COLO668 (cell line): ENCODE measurements around the gene MPPE1.
"Not testable (repeated sequence)": the region's sequence is repeated elsewhere in the genome, so short reads cannot be mapped to it uniquely, and the experiment has no call there.

Source experiments
- DNase-seq: peaks from one replicate; lab custom pipeline; 2025; ENCODE audit not compliant: unreplicated experiment; lab: John Stamatoyannopoulos, UW

MPPE1 gene, protein sequence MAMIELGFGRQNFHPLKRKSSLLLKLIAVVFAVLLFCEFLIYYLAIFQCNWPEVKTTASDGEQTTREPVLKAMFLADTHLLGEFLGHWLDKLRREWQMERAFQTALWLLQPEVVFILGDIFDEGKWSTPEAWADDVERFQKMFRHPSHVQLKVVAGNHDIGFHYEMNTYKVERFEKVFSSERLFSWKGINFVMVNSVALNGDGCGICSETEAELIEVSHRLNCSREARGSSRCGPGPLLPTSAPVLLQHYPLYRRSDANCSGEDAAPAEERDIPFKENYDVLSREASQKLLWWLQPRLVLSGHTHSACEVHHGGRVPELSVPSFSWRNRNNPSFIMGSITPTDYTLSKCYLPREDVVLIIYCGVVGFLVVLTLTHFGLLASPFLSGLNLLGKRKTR

DNA sequence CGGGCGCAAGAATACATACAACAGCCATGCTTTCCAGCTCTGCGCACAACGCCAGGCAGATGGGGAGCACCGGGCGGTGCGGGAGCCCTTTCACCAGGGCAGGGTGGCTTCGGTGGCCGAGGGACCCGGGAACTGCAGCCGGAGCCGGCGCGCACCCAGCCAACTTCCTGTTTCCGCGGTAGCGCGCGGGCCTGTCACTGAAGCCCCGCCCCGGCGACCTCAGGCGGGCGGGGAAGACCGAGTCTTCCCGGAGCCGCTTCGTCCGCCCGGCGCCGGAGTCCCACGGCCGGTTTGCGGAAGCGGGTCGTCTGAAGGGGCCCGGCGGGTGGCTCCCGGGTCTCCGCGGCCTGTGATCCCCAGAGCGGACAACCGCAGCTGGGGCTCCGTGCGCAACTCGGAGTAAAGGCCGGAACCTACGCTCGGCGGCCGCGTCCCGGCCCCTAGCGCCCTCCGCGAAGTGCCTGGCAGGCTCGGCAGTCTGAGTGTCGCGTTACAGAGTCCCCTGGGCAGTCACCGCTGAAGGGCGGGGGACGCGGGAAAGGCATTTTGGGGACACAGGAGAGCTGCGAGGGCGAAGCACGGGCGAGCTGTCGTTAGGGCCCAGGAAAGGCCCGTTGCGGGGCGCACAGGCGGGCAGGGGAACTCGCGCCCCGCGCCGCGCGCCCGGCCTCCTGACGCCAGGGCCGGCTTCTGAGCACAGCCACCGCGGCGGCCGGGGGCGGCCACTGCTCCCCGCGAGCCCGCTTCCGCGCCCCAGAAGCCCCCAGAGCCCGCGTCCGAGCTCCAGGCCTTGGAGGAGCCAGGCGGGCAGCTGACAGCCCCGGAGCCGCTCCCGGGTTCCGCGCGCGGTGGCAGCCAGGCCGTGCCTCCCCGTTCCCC, at the start of gene MPPE1:
MPPE1 (minus strand) TSS at position 136 of the 879 bp plus-strand sequence. CDS start 11,053 bp downstream, outside the sequence.
- peak; percentile 98 for DNase-seq

DNA sequence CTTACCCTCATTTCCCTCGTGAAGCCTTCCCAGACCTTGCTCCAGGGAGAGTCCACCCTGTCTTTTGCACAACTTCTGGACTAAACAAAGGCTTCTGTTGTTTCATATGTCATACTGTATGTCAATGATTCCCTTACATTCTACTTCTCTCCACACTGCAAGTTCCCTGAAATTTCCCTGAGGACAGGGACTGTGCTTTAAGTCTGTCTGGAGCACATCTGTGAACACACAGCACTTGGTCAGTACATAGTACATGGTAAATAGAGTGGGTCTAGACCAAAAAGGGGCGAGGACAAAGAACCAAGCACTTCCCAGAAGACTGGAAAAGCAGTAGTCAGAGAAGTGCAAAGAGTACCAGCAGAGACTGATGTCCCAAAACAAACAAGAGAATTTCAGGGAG, 49.5 kb upstream of the MPPE1 start:
- no peak for DNase-seq

DNA sequence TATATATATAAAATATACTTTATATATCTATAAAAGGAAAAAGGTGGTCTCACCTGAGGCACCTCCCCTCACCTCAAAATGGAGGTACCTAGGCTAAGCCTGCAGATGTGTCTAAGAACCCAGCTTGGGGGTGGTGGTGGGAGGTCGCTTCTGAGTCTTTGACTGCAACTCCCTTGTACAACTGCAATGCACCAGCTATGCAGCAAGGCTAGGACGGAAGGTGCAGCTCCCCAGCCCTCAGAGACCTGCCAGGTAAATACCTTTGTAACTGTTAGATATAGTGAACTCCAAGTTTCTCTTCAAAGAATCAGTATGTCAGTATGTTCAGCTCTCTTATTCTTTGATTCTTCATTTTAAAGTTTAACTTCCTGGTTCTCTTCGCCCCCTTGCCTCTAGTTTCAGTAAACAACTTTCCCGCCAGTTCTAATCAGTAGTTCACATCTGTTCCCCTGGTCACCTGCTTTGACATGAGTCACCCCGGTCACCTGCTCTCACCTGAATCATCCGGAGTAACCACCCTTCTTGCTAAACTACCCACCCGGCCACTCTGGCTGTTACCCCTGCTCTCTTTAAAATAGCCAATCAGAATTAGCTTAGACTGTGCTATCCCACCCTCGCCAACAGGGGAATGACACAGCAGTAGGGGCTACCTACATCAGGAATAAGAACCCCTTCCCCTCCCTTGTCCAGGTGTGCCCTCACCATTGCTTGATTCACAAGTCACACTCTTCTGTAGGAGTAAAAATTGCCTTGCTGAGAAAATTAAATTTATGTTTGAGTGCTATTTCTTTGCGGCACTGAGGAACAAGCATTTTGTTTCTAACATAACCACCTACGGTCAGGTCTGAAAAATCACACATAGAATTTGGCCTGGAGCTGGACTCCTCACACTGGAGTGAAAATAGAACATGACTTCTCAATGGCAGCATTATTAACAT, 48.5 kb upstream of the MPPE1 start:
- peak; percentile 18 for DNase-seq

DNA sequence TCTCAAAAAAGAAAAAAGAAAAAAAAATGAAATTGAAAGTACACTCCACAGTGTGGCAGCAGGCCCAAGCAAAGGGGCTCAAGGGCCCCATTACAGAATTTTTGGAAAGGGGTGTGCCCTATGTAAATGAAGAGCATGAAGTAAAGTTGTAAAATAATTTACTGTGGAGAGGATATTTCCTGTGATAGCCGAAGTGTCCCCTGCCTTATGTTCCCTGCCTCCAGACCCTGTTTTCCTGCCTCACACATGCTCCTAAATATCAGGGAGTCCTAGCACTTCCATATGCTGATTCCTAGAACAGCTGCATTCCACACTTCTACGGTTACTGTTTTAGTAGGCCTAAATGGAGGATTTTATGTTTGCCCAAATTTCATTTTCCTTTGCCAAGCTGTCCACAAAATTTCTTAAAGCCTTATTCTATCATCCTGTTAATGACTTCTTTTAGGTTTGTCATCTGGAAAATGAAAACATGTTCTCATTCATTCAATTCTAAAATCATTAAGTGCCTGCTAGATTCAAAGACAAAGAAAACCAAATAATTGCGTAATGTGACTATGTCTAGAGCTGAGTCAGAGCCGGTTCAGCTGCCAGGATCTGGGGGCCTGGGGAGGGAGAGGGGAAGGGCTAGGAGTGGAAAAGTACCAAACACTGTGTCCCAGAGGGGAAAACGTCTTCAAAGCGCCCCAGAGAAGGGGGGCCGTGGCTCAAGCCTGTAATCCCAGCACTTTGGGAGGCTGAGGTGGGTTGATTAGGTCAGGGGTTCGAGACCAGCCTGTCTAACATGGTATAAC, 47.3 kb upstream of the MPPE1 start:
- DNase-seq, result peak; percentile 17

DNA sequence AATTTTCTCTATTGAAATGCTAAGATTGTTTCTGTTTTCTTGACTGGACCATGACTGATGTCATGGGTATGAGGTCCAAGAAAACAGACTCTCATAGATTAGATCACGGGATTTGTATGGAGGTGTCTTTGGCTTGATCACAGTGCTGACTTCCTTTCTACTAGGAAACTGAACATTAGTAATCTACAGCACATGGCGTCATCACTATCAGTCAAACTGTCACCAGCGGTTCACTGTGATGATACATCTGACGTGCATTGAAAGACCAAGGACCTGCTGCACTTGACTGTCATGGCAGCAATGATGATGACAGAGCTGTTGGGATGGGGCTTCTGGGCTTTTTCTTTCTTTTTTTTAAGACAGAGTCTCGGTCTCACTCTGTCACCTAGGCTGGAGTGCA, 45.0 kb upstream of the MPPE1 start:
- DNase-seq, result no peak

DNA sequence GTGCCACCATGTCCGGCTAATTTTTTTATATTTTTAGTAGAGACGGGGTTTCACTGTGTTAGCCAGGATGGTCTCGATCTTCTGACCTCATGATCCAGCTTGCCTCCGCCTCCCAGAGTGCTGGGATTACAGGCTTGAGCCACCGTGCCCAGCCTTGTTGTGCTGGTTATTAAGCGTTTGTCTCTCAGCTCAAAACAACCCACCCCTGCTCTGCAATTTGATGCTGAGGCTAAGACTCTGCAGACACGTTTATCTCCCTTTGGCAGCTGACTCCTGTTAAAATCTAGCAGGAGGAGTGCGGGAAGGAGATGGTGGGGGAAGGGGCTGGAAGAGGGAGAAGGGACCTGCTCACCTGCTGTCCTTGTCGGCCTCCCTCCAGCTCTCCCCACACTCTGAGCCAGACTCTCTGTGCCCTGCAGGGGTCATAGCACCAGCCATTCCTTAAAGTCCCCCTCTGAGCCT, 43.3 kb upstream of the MPPE1 start:
- DNase-seq, result no peak

DNA sequence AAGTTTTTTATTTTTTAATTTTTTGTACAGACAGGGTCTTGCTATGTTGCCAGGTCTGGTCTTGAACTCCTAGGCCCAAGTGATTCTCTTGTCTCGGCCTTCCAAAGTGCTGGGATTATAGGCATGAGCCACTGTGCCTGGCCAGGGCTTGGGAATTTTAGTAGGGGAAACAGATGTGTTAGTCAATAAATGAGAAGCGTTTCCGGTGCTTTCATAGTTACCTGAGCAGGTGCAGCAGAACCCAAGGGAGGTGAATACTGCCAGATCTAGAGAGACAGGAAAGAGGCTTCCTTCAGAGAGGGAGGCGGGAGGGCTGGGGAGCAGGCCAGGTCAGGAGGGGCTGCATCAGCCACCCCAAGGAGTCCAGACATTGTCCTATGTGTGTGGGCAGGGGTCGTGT, 42.7 kb upstream of the MPPE1 start:
- DNase-seq, result peak; percentile 66

DNA sequence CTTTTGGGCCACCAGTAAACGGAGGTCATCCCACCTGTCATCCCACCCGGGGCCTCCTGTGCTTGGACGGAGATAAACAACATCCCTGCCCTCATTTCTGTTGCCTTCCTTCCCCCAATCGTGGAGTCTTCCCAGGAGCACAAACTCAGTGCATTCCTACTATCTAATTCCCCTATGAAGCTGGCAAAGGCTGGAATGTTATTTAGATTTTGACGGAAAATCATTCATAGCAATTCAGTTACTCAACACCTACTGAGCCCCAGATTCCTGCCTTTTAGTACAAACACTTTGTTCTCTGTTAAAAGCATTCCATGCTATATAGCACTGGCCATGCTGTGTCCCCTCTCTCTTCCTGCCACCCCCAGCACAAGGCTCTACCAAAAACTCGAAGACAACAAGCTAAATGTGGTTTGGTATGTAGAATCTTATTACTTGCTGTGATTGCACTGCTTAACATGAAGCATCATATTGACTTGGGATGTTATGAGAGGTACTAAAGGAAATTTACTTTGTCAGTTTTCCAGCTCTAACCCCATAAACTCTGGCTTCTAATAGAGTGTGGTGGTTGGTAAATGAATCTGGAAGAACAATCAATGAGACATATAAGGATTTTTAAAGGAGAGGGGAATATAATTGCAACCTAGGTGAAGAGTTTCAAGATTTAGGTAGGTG, 40.9 kb upstream of the MPPE1 start:
- DNase-seq, result no peak

DNA sequence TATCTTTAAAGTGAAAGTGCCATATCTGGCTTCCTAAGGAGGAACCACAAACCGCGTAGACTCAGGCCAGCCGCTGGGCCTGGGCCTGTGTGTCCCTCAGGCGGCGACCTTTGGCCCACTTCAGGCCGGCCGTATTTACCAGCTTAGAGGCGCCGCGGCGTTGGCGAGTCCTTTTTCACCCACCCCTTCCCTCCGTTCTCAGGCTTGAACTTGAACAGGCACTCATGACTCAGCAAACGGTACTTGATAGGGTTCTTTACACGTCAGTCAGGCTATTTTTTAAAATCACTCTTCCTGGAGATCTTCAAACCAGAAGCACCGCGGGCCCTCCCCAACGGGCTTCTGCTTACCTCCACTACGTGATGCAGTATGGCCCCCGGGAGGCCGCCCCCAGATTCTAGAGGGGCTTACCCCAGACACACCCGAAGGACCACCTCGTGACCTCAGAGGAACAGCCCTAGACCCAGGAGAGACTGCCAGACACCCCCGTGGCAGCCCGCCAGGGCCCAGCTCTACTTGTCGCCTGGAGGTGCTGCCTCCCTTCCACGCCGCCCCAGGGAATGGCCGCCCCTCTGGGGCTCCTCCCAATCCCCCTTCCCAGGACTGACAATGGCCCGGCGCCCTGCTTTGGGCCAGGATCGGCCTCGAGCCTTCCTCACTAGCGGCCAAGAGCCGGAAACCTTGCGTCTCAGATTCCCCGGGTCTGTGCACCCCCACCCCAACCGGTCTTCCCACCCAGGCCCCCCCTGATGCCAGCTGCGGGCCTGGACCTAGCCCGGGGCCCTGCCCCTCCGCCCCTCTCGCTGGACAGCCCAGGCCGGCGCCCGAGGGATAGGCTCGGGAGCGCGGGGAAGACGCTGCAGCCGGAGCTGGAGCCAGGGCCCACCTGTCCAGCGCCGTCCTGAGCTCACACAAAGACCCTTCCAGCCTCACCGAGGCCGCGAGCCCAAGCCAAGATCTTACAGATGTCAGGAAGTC, 39.4 kb upstream of the MPPE1 start:
- peak; percentile 88 for DNase-seq

DNA sequence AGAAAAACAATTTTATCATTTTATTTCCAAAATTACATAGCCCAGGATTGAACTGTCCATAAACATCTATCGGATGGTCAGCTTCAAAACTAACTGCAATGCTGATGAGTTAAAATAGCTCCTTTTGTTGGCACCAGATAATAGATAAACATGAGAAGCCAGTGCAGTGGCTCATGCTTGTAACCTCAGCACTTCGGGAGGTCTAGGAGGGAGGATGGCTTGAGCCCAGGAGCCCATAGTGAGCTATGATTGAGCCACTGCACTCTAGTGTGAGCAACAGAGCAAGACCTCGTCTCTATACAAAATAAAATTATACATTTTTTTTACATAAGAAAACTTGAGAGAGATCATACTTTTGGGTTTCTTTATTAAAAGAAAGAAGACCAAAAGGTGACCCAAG, 38.6 kb upstream of the MPPE1 start:
- DNase-seq, result peak; percentile 20

DNA sequence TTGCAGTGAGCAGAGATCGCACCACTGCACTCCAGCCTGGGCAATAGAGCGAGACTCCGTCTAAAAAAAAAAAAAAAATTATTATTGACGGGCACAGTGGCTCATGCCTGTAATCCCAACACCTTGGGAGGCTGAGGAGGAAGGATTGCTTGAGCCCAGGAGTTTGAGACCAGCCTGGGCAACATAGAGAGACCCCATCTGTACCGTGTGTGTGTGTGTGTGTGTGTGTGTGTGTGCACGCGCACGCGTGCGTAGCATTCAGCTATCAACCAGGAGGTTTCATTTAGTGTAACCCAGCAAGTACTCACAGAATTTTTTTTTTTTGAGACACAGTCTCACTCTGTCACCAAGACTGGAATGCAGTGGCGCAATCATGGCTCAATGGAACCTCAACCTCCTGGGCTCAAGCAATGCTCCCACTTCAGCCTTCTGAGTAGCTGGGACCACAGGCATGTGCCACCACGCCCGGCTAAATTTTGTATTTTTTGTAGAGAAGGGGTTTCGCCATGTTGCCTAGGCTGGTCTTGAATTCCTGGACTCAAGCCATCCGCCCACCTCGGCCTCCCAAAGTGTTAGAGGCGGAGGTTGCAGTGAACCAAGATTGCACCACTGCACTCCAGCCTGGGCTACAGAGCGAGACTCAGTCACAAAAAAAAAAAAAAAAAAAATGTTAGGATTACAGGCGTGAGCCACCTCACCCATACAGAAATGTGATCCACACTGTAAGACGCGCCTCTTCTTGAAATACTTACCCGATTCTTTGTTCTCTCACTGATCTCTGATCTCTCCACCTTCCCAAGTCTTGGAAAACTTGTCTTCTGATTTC, 37.9 kb upstream of the MPPE1 start:
- not testable (repeated sequence) for DNase-seq

DNA sequence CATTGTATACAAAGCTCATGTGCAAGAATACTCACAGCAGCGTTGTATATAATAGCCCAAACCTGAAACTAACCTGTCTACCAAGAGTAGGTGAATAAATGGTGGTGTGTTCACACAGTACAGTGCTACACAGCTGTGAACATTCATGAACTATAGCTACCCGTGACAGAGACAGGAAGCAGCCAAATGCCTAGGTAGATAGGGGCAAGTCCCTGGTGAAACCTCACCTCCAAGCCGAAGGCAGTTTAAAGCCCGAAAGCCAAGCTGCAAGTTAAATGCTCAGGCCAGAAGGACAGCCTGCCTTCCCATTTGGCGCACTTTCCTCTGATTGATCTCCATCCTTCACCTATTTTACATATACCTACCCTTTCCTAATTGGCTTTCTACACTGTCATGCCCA, 36.7 kb upstream of the MPPE1 start:
- DNase-seq, result no peak

DNA sequence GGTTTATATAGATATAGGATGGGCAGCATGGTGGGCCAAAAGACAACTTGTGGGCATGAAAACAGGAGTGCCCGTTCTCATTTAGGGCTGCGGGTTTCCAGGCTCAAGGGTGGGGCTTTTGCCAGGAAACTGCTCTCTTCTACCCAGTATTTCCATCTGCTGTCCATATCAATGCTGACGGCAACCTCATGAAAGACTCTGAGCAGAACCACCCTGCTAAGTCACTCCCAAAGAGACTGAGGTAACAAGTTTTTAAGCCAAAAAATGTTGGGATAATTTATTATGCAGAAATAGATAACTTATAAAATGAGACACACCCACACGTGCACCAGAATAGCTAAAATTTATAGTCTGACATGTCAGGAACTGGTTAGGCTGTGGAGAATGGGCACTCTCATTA, 36.1 kb upstream of the MPPE1 start:
- no peak for DNase-seq

DNA sequence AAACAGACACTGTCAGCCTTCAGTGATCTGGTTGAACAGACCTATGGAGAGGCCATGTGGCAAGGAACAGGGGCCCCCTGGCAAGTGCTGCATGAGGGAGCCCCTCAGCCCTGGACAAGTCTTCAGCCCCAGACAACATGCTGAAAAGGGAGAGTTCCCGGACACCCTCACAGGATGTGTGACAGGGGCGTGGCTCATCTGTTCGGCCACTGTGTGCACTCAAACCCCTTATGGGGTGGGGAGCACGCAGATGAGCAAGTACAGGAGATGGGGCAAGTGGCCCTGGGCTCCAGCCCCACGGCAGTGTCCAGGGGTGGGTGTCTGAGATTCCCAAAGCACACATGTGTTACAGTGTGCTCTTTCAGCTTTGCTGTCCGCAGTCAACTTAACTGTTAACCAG, 35.4 kb upstream of the MPPE1 start:
- no peak for DNase-seq

DNA sequence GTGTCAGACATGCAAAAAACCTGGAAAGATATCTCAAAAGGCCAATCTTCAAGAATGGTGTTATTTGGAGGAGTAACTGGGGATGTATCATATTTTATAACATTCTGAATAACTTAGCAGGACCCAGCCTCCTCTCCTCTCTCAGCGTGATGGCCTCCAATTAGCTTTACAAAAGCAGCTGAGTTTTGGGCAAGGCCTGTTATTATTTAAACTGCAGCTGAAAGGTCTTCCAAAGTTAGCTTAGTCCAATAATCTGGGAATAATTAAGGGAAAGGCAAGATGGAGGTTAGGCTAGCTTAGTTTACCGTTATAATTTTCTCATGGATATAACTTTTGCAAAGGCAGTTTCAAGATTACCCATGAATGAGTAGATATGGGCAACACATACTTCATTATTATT, 32.8 kb upstream of the MPPE1 start:
- DNase-seq, result no peak

DNA sequence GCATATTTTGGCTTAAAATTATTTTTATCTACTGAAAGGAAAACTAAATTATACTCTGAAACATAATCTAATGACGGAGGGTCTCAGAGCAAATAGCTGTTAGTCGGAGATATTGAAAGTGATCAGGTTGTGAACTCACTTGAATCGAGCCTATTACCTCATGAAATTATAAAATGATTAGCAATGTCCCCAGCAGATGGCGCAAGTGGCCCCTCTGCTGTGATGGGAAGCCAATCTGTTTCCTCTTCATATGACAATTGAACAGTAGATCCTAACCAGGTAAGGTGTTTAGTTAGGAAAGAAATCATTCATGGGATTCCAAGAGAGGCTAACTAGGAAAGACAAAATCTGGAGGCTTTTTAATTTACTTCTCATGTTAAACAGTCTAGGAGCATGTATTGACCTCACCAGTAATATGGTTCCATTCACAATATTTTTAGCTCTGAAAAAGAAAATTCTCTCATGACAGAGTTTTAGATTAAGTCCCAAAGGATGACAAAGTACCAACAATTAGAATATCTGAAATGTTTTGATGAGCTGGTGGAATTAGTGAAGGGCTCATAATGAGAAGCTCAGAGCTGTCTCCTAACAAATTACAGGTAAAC, 29.9 kb upstream of the MPPE1 start:
- peak; percentile 80 for DNase-seq

DNA sequence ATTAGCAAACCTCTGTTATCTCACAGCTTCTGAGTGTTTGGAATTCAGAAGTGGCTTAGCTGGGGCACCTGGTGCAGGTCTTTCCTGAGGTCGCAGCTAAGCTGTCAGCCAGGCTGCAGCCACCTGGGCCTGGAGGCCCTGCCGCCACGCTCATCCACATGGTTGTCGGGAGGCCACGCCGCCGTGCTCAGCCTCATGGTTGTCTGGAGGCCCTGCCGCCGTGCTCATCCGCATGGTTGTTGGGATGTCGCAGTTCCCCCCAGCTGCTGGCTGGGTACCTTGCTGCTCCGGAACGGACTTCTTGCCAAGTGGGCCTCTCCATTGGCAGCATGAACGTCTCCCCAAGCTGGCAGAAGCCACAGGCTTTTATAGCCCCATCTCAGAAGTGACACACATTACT, 24.3 kb upstream of the MPPE1 start:
- DNase-seq, result no peak
